ENCODE measurements around the gene LVRN. TPM values are rescaled to one million over a fixed set of nuclear protein-coding genes. Genes with fewer than 3 reads are reported as not detected.

LVRN gene
- total RNA-seq, 1 experiment from 2014 or later: 0.09 TPM

DNA sequence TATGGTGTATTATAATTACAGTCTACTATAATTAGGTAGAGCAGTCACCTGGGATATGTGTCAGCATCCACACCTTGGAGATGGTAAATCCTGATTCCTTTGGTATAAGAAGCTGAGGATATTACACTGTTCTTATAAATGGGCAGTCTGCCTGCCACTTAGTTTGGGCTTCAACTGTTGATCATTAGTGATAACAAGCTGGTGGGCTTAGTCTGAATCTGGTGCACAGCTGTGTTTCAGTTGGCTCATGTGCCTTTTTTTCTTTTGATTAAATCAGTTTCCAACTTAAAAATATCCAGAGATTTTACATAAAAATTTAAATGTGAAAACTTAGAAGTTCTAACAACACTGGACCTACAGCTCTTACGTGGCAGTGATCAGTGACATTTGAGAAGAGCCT, 21.2 kb downstream of the LVRN start:
- Histone ChIP-seq H3K27ac (ENCODE audit: insufficient read length, low read depth, low read length) (no peak overlapping the region), H2BK5ac (ENCODE audit: insufficient read length, low read length) (no peak overlapping the region), H3K18ac (ENCODE audit: insufficient read length, low read depth, low read length) (no peak overlapping the region), H2AK5ac (ENCODE audit: insufficient read length, low read length) (no peak overlapping the region), H4K8ac (replicated peaks; ENCODE audit: insufficient read length, low read depth, low read length) (no peak overlapping the region), H3K9me3 (ENCODE audit: control insufficient read depth, low read depth, low read length) (no peaks in the 10 kb centered on the region), H3K4me1 (ENCODE audit: insufficient read depth, low read length) (no peaks in the 10 kb centered on the region), H3K23me2 (ENCODE audit: insufficient read length, low read depth, low read length, poor library complexity, severe bottlenecking) (no peaks in the 10 kb centered on the region), H2BK12ac (ENCODE audit: insufficient read length, low read depth, low read length) (no peak overlapping the region), H4K5ac (ENCODE audit: insufficient read length, low read depth, low read length) (no peak overlapping the region), H3K56ac (ENCODE audit: insufficient read length, low read depth, low read length) (no peak overlapping the region), H3K79me1 (ENCODE audit: insufficient read depth, low read depth, low read length, poor library complexity, severe bottlenecking) (no peaks in the 10 kb centered on the region), H2AFZ (ENCODE audit: low read length) (no peak overlapping the region), H3T11ph (ENCODE audit: low read length) (no peak overlapping the region), H3K14ac (ENCODE audit: insufficient read depth, low read length) (no peak overlapping the region), H4K91ac (ENCODE audit: insufficient read length, low read depth, low read length) (no peak overlapping the region), H2BK20ac (ENCODE audit: low read depth, low read length, poor library complexity, severe bottlenecking) (no peak overlapping the region), H3K4ac (ENCODE audit: low read depth, low read length) (no peak overlapping the region), H3K9ac (ENCODE audit: extremely low read depth, insufficient read length, low read length) (no peak overlapping the region), H2BK120ac (ENCODE audit: low read depth, low read length, poor library complexity, severe bottlenecking) (no peak overlapping the region), H3K79me2 (ENCODE audit: insufficient read depth, low read length) (no peaks in the 10 kb centered on the region), H3K23ac (ENCODE audit: insufficient read length, low read depth, low read length) (no peak overlapping the region), H4K20me1 (ENCODE audit: control insufficient read depth, insufficient read depth, insufficient read length) (no peaks in the 10 kb centered on the region), H2BK15ac (ENCODE audit: low read depth, low read length) (no peak overlapping the region), H3K4me2 (ENCODE audit: insufficient read depth, insufficient read length, low read length) (no peak overlapping the region), H3K27me3 (ENCODE audit: insufficient read depth, low read length) (no peaks in the 10 kb centered on the region)
- Mint-ChIP-seq H3K27ac (no peak overlapping the region), H3K9me3 (no peaks in the 10 kb centered on the region), H3K4me3 (no peak overlapping the region), H3K4me1 (no peaks in the 10 kb centered on the region), H3K27me3 (ENCODE audit: low read depth) (peaks cover under 1% of the 10 kb centered on the region; the same call in 1 of the 2 replicates), H3K36me3 (ENCODE audit: insufficient read depth in 1 of 3, low read depth in 3 of 3) (no peaks in the 10 kb centered on the region)
- TF ChIP-seq, protein P1, sequence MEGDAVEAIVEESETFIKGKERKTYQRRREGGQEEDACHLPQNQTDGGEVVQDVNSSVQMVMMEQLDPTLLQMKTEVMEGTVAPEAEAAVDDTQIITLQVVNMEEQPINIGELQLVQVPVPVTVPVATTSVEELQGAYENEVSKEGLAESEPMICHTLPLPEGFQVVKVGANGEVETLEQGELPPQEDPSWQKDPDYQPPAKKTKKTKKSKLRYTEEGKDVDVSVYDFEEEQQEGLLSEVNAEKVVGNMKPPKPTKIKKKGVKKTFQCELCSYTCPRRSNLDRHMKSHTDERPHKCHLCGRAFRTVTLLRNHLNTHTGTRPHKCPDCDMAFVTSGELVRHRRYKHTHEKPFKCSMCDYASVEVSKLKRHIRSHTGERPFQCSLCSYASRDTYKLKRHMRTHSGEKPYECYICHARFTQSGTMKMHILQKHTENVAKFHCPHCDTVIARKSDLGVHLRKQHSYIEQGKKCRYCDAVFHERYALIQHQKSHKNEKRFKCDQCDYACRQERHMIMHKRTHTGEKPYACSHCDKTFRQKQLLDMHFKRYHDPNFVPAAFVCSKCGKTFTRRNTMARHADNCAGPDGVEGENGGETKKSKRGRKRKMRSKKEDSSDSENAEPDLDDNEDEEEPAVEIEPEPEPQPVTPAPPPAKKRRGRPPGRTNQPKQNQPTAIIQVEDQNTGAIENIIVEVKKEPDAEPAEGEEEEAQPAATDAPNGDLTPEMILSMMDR (conservative IDR thresholded peaks at IDR 0.05): no peak
- WGBS (ENCODE audit: extremely low coverage, insufficient read length, low lambda C conversion rate): no CpG with 5 or more reads among the region's 1 CpG
- DNase-seq: no peak

Measured in H9 (cell line).